GM19324 (cell line): ENCODE measurements around the gene RPS4Y2.

Source experiments
- ATAC-seq: cut with Tn5 transposase; IDR thresholded peaks from one replicate; pipeline ENCODE4 v1.9.1; 2021; ENCODE audit warnings: mild to moderate bottlenecking, moderate library complexity; ENCODE audit not compliant: unreplicated experiment, low FRiP score

Gene RPS4Y2

DNA sequence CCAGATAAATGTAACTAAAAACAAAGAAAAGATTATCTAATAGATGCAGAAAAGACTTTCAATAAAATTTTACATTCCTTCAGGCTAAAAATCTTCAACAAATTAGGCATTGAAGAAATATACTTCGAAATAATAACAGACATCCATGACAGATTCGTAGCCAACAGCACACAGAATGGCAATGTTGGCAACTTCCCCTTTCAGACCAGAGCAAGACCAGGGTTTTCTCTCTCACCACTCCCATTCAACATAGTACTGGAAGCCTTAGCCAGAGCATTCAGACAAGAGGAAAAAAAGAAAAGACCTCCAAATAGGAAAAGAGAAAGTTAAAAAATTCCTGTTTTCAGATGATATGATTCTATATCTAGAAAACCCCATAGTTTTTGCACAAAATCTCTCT lies 61.2 kb downstream of the RPS4Y2 start:
- ATAC-seq: no peak
